ENCODE measurements around the gene AUNIP.

The AUNIP gene

DNA sequence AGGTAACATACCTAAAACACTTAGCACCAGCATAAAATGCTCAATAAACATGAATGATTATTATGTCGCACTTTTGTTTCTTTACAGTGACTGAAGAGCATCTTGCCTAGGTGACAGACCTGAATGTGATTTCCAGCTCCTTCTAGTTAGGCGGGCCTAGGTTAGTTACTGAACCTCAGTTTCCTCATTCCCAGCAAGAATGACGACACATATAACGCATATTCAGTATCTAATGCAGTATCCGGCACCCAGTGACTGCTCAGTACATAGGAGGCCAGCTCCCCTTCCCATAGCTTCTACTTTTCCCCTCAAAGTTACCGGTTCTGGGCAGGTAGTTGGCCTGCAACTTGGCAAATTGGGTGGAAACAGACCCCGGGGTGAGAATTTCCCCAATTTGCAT, 763 bp downstream of the AUNIP start:
- TF ChIP-seq TAF1 (IDR thresholded peaks at IDR 0.05; ENCODE audit: low read depth) (no peak), TEAD4 (IDR thresholded peaks at IDR 0.05) (0 out of 2 replicates have a peak, but pooled peaks have one; percentile 11), RAD21 (IDR thresholded peaks at IDR 0.05; ENCODE audit: low read depth) (no peak), FOXM1 (IDR thresholded peaks at IDR 0.05; ENCODE audit: borderline replicate concordance, low read depth) (no peak), YY1 (IDR thresholded peaks at IDR 0.05; ENCODE audit: low read depth) (no peak)
- TF ChIP-seq, protein P1, sequence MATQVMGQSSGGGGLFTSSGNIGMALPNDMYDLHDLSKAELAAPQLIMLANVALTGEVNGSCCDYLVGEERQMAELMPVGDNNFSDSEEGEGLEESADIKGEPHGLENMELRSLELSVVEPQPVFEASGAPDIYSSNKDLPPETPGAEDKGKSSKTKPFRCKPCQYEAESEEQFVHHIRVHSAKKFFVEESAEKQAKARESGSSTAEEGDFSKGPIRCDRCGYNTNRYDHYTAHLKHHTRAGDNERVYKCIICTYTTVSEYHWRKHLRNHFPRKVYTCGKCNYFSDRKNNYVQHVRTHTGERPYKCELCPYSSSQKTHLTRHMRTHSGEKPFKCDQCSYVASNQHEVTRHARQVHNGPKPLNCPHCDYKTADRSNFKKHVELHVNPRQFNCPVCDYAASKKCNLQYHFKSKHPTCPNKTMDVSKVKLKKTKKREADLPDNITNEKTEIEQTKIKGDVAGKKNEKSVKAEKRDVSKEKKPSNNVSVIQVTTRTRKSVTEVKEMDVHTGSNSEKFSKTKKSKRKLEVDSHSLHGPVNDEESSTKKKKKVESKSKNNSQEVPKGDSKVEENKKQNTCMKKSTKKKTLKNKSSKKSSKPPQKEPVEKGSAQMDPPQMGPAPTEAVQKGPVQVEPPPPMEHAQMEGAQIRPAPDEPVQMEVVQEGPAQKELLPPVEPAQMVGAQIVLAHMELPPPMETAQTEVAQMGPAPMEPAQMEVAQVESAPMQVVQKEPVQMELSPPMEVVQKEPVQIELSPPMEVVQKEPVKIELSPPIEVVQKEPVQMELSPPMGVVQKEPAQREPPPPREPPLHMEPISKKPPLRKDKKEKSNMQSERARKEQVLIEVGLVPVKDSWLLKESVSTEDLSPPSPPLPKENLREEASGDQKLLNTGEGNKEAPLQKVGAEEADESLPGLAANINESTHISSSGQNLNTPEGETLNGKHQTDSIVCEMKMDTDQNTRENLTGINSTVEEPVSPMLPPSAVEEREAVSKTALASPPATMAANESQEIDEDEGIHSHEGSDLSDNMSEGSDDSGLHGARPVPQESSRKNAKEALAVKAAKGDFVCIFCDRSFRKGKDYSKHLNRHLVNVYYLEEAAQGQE (IDR thresholded peaks at IDR 0.05; ENCODE audit: low read depth), result no peak

DNA sequence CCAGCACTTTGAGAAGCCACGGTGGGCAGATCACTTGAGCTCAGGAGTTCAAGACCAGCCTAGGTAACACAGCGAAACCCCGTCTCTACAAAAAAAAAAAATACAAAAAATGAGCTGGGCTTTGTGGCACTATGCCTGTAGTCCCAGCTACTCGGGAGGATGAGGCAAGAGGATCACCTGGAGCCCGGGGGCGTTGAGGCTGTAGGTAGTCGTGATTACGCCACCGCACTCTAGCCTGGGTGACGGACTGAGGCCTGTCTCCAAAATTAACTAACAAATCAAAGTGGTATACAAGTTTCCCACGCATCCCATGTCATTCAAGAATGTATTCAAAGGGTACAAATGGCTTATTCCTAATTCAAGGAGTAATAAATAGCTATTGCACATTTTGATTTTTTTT, 2.4 kb downstream of the AUNIP start:
- TF ChIP-seq TEAD4 (IDR thresholded peaks at IDR 0.05), result no peak
- TF ChIP-seq, protein P1 (IDR thresholded peaks at IDR 0.05; ENCODE audit: low read depth), result no peak
- TF ChIP-seq, protein P2, sequence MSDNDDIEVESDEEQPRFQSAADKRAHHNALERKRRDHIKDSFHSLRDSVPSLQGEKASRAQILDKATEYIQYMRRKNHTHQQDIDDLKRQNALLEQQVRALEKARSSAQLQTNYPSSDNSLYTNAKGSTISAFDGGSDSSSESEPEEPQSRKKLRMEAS (IDR thresholded peaks at IDR 0.05), result no peak

DNA sequence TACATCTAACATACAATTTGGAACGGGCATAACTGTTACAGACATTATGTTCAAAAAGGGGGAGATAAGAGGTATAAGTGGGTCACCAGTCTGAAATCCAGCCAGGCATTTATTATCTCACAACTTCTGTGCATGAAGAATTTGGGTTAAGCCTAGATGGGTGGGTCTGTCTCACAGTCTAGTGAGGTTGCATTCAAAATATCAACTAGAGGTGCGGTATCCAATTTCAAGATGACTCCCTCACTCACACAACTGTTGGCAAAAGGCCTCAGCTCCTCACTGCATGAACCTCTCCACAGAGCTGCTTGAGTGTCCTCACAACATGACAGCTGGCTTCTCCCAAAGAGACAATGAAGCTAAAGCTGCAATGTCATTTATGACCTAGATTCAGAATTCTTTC, 4.7 kb downstream of the AUNIP start:
- no peak for TF ChIP-seq CEBPB (IDR thresholded peaks at IDR 0.05)
- no peak for TF ChIP-seq ZBTB7A (IDR thresholded peaks at IDR 0.05; ENCODE audit: low read depth)
- TF ChIP-seq TEAD4 (IDR thresholded peaks at IDR 0.05), result no peak
- no peak for TF ChIP-seq CREB1 (IDR thresholded peaks at IDR 0.05; ENCODE audit: low read depth)
- TF ChIP-seq, protein P3, sequence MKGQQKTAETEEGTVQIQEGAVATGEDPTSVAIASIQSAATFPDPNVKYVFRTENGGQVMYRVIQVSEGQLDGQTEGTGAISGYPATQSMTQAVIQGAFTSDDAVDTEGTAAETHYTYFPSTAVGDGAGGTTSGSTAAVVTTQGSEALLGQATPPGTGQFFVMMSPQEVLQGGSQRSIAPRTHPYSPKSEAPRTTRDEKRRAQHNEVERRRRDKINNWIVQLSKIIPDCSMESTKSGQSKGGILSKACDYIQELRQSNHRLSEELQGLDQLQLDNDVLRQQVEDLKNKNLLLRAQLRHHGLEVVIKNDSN (IDR thresholded peaks at IDR 0.05), result no peak
- TF ChIP-seq TCF12 (IDR thresholded peaks at IDR 0.05; ENCODE audit: low read depth), result no peak
- TF ChIP-seq EP300 (IDR thresholded peaks at IDR 0.05; ENCODE audit: borderline replicate concordance), result no peak
- no peak for TF ChIP-seq YY1 (IDR thresholded peaks at IDR 0.05; ENCODE audit: low read depth)
- no peak for TF ChIP-seq EGR1 (IDR thresholded peaks at IDR 0.05)
- no peak for TF ChIP-seq TAF1 (IDR thresholded peaks at IDR 0.05; ENCODE audit: low read depth)
- TF ChIP-seq, protein P2 (IDR thresholded peaks at IDR 0.05), result no peak
- no peak for TF ChIP-seq RAD21 (IDR thresholded peaks at IDR 0.05; ENCODE audit: low read depth)
- no peak for TF ChIP-seq NFIC (IDR thresholded peaks at IDR 0.05)
- TF ChIP-seq, protein P1 (IDR thresholded peaks at IDR 0.05; ENCODE audit: low read depth), result no peak

DNA sequence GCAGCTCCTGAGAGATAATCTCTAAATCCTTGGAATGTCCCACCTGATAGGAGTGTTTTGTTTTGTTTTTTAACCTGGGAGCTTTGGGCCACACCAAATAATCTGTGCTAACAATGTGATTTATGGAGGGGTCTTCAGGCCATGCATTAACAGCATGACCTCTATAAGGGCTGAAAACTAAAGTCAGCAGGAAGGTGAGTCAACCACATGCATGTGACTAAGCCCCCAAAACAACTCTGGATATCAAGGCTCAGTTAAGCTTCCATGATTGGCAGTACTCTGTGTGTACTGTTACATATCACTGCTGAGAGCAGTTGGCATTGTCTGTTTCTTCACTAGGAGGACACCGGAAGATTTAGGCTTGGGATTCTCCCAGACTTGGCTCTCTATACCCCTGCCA, 10.7 kb downstream of the AUNIP start:
- no peak for TF ChIP-seq FOXM1 (IDR thresholded peaks at IDR 0.05; ENCODE audit: borderline replicate concordance, low read depth)
- TF ChIP-seq, protein P1 (IDR thresholded peaks at IDR 0.05; ENCODE audit: low read depth), result no peak
- TF ChIP-seq EGR1 (IDR thresholded peaks at IDR 0.05), result no peak
- TF ChIP-seq NFIC (IDR thresholded peaks at IDR 0.05), result no peak
- TF ChIP-seq, protein P2 (IDR thresholded peaks at IDR 0.05), result no peak
- no peak for TF ChIP-seq EP300 (IDR thresholded peaks at IDR 0.05; ENCODE audit: borderline replicate concordance)
- TF ChIP-seq ZBTB7A (IDR thresholded peaks at IDR 0.05; ENCODE audit: low read depth), result no peak
- TF ChIP-seq CEBPB (IDR thresholded peaks at IDR 0.05), result no peak
- no peak for TF ChIP-seq RAD21 (IDR thresholded peaks at IDR 0.05; ENCODE audit: low read depth)
- TF ChIP-seq YY1 (IDR thresholded peaks at IDR 0.05; ENCODE audit: low read depth), result no peak
- TF ChIP-seq TAF1 (IDR thresholded peaks at IDR 0.05; ENCODE audit: low read depth), result no peak
- TF ChIP-seq, protein P3 (IDR thresholded peaks at IDR 0.05), result no peak
